Liver (tissue), 3 donors: ENCODE data around the gene TIGIT.

ENCODE experiments used
- CTCF ChIP-seq: fragments of 150-350 bp; IDR thresholded peaks from 2 replicates; pipeline ENCODE4 v1.5.1; 2017; ENCODE audit warnings: improper control_type of control experiment, low read depth, low read length; ENCODE audit not compliant: missing input control
- GABPA ChIP-seq, 2 donors: IDR thresholded peaks in 1 of 2; conservative IDR thresholded peaks in 1 of 2; 2 replicates each; pipeline ENCODE4 v1.6.1; 2016; ENCODE audit warnings: antibody characterized with exemption in 2 of 2, mild to moderate bottlenecking in 1 of 2, moderate library complexity in 1 of 2
- MAX ChIP-seq: IDR thresholded peaks from 2 replicates; pipeline ENCODE4 v1.6.1; 2016; ENCODE audit warnings: antibody characterized with exemption
- TAF1 ChIP-seq: conservative IDR thresholded peaks from 2 replicates; pipeline ENCODE4 v1.6.1; 2016; ENCODE audit warnings: antibody characterized with exemption, mild to moderate bottlenecking
- YY1 ChIP-seq: IDR thresholded peaks from 2 replicates; pipeline ENCODE4 v1.6.1; 2016; ENCODE audit warnings: antibody characterized with exemption, mild to moderate bottlenecking
- donor health status: healthy.
- donor health status: healthy.

GRCh38 chr3:114308377-114308776 is 14.5 kb downstream of the TIGIT start:
- no peak for TF ChIP-seq CTCF
- TF ChIP-seq GABPA (IDR thresholded peaks at IDR 0.05 in 1 of 2, conservative IDR thresholded peaks at IDR 0.05 in 1 of 2): no peak
- no peak for TF ChIP-seq TAF1
- no peak for TF ChIP-seq MAX
- TF ChIP-seq YY1: no peak
